HG03159 (cell line): ENCODE measurements around the gene IL11RA.

Experiments used
- ATAC-seq: cut with Tn5 transposase; IDR thresholded peaks from one replicate; pipeline ENCODE4 v1.9.1; 2021; ENCODE audit warnings: mild to moderate bottlenecking, moderate library complexity; ENCODE audit not compliant: unreplicated experiment

The IL11RA gene

GRCh38 chr9:34651876-34652601 lies at the start of gene IL11RA:
IL11RA (plus strand) TSS chr9:34652185; CDS start chr9:34655218, 3,033 bp downstream.
- no peak for ATAC-seq

GRCh38 chr9:34603610-34604231 lies 48.3 kb upstream of the IL11RA start:
- peak; percentile 75 for ATAC-seq

GRCh38 chr9:34606190-34606589 lies 45.8 kb upstream of the IL11RA start:
- no peak for ATAC-seq

GRCh38 chr9:34606905-34607304 lies 45.1 kb upstream of the IL11RA start:
- ATAC-seq = no peak

- no peak for ATAC-seq
These were observed 44.7 kb upstream of the IL11RA start for GRCh38 chr9:34607331-34607730.

- no peak for ATAC-seq
These were observed 41.4 kb upstream of the IL11RA start for GRCh38 chr9:34610434-34611206.

- no peak for ATAC-seq
These were observed 40.7 kb upstream of the IL11RA start for GRCh38 chr9:34611251-34611810.

GRCh38 chr9:34611811-34612787 lies 39.9 kb upstream of the IL11RA start, which contains the start of gene RPP25L:
RPP25L (minus strand) TSS chr9:34612097; CDS start chr9:34611296, 801 bp downstream.
- ATAC-seq = peak; percentile 87

- no peak for ATAC-seq
These were observed 39.1 kb upstream of the IL11RA start for GRCh38 chr9:34612788-34613390.

- ATAC-seq = no peak
These were observed 36.9 kb upstream of the IL11RA start for GRCh38 chr9:34615132-34615531.

- peak; percentile 98 for ATAC-seq
These were observed 31.7 kb upstream of the IL11RA start, which contains the start of gene DCTN3 for GRCh38 chr9:34620061-34620994. DCTN3 (minus strand) TSS chr9:34620495; CDS start chr9:34620464, 31 bp downstream.

- no peak for ATAC-seq
These were observed 28.4 kb upstream of the IL11RA start for GRCh38 chr9:34623374-34624235.

- no peak for ATAC-seq
These were observed 27.4 kb upstream of the IL11RA start for GRCh38 chr9:34624475-34625185.

- no peak for ATAC-seq
These were observed 26.8 kb upstream of the IL11RA start for GRCh38 chr9:34625186-34625486.

GRCh38 chr9:34627716-34628655 lies 24.0 kb upstream of the IL11RA start:
- ATAC-seq = no peak
